GM23338 (cell line): ENCODE results near the gene OR1I1. TPM values are rescaled to one million over a fixed set of nuclear protein-coding genes. Genes with fewer than 3 reads are reported as not detected.
A peak's percentile ranks its signal among the peaks of the same experiment; 100 is the strongest.

ENCODE experiments used
- ATAC-seq: fragments of 200-7000 bp; cut with Tn5 transposase; 3 replicates; pipeline ENCODE4 v1.9.1; 2020
- DNase-seq: peaks from one replicate; pipeline ENCODE4 v3.0.0-alpha.2; 2015; ENCODE audit warnings: low spot score
- H2AFZ ChIP-seq: fragments of 200-600 bp; sonication (generic); 2 replicates; pipeline ENCODE4 v1.8.0; 2016; ENCODE audit warnings: antibody characterized with exemption, mild to moderate bottlenecking, moderate library complexity
- H3F3A ChIP-seq: fragments of 200-600 bp; sonication (generic); replicated peaks from 2 replicates; pipeline ENCODE4 v1.8.0; 2017; ENCODE audit warnings: antibody characterized with exemption, mixed run types, low read depth
- H3K27ac ChIP-seq: fragments of 200-600 bp; sonication (generic); 2 replicates; pipeline ENCODE4 v1.6.1; 2016; ENCODE audit warnings: low read depth
- H3K27me3 ChIP-seq: fragments of 200-600 bp; sonication (generic); 2 replicates; pipeline ENCODE4 v1.8.0; 2016; ENCODE audit warnings: mild to moderate bottlenecking, mixed run types, moderate library complexity; ENCODE audit not compliant: insufficient read depth
- H3K36me3 ChIP-seq: fragments of 200-600 bp; sonication (generic); 2 replicates; pipeline ENCODE4 v1.8.0; 2016; ENCODE audit warnings: mild to moderate bottlenecking; ENCODE audit not compliant: insufficient read depth
- H3K4me1 ChIP-seq: fragments of 200-600 bp; sonication (generic); 2 replicates; pipeline ENCODE4 v1.8.0; 2016; ENCODE audit warnings: mild to moderate bottlenecking, moderate library complexity; ENCODE audit not compliant: insufficient read depth
- H3K4me2 ChIP-seq: fragments of 200-600 bp; sonication (generic); 2 replicates; pipeline ENCODE4 v1.7.1; 2017; ENCODE audit warnings: mixed run types
- H3K4me3 ChIP-seq: fragments of 200-600 bp; sonication (generic); 2 replicates; pipeline ENCODE4 v1.6.1; 2016; ENCODE audit warnings: mixed run types
- H3K79me2 ChIP-seq: fragments of 200-600 bp; sonication (generic); replicated peaks from 2 replicates; pipeline ENCODE4 v1.8.0; 2017; ENCODE audit warnings: mild to moderate bottlenecking; ENCODE audit not compliant: insufficient read depth
- H3K9me2 ChIP-seq: fragments of 200-600 bp; sonication (generic); 2 replicates; pipeline ENCODE4 v1.8.0; 2017; ENCODE audit not compliant: insufficient read depth
- H4K20me1 ChIP-seq: fragments of 200-600 bp; sonication (generic); replicated peaks from 2 replicates; pipeline ENCODE4 v1.8.0; 2017; ENCODE audit warnings: mild to moderate bottlenecking; ENCODE audit not compliant: insufficient read depth
- H3K27ac Mint-ChIP-seq: 2 replicates; pipeline ENCODE4 v1.8.0; 2020; ENCODE audit warnings: inconsistent platforms, mild to moderate bottlenecking, moderate library complexity, mixed read lengths
- H3K27me3 Mint-ChIP-seq: 3 replicates; pipeline ENCODE4 v1.8.0; 2022; ENCODE audit warnings: low read depth, mild to moderate bottlenecking, moderate library complexity, mixed read lengths, inconsistent platforms; ENCODE audit not compliant: insufficient read depth, poor library complexity
- H3K36me3 Mint-ChIP-seq: 3 replicates; pipeline ENCODE4 v1.8.0; 2021; ENCODE audit warnings: low read depth, mild to moderate bottlenecking, inconsistent platforms, moderate library complexity, mixed read lengths
- H3K4me1 Mint-ChIP-seq: 3 replicates; pipeline ENCODE4 v1.8.0; 2020; ENCODE audit warnings: mild to moderate bottlenecking, inconsistent platforms, mixed read lengths
- H3K4me3 Mint-ChIP-seq: 3 replicates; pipeline ENCODE4 v1.8.0; 2021; ENCODE audit warnings: moderate library complexity, mild to moderate bottlenecking, inconsistent platforms, mixed read lengths
- H3K9me3 Mint-ChIP-seq: 3 replicates; pipeline ENCODE4 v1.8.0; 2020; ENCODE audit warnings: moderate library complexity, mild to moderate bottlenecking, inconsistent platforms, mixed read lengths
- CREB1 ChIP-seq: fragments of 250-450 bp; sonication (Bioruptor Pico); IDR thresholded peaks from 2 replicates; pipeline ENCODE4 v1.5.0; 2020; ENCODE audit warnings: low read depth, mild to moderate bottlenecking, moderate library complexity
- JUNB ChIP-seq: IDR thresholded peaks from one replicate; pipeline ENCODE4 v1.6.1; 2016; ENCODE audit warnings: antibody characterized with exemption; ENCODE audit not compliant: unreplicated experiment
- POLR2AphosphoS5 ChIP-seq: IDR thresholded peaks from 2 replicates; pipeline ENCODE4 v1.6.1; 2016; ENCODE audit warnings: antibody characterized with exemption, low read depth
- STAT1 ChIP-seq: IDR thresholded peaks from one replicate; pipeline ENCODE4 v1.6.1; 2016; ENCODE audit warnings: antibody characterized with exemption; ENCODE audit not compliant: unreplicated experiment
- ZNF331 ChIP-seq: fragments of 250-450 bp; sonication (Bioruptor Pico); IDR thresholded peaks from 2 replicates; pipeline ENCODE4 v1.5.0; 2020; ENCODE audit warnings: low read depth, mild to moderate bottlenecking, moderate library complexity
- polyA plus RNA-seq: library from polyadenylated mRNA; unstranded; fragments of >200 nt; fragmentation: Nextera tagmentation; extraction: Ambion mirVana; gene quantifications from 2 replicates; pipeline ENCODE4 v1.2.1, GENCODE V29; 2016
- total RNA-seq: library from RNA; depleted of rRNA; stranded (reverse); fragments of >200 nt; shearing (Covaris generic); gene quantifications from 2 replicates; pipeline ENCODE4 v1.2.3, GENCODE V29; 2014
- TF ChIP-seq, protein P1 (sequence below), 2 experiments: fragments of 200-600 bp in 1 of 2; sonication (generic) in 1 of 2; conservative IDR thresholded peaks; 2 replicates each; pipeline versions ENCODE4 v1.5.1 to v1.6.1; 2016 to 2017; ENCODE audit warnings: antibody characterized with exemption in 2 of 2, low read depth in 2 of 2, mild to moderate bottlenecking in 2 of 2, moderate library complexity in 1 of 2
- TF ChIP-seq, protein P2 (sequence below): IDR thresholded peaks from one replicate; pipeline ENCODE4 v1.6.1; 2018; ENCODE audit warnings: antibody characterized with exemption; ENCODE audit not compliant: unreplicated experiment

OR1I1 gene
- total and polyA plus RNA-seq, 2 experiments from 2014 or later, result not detected

DNA sequence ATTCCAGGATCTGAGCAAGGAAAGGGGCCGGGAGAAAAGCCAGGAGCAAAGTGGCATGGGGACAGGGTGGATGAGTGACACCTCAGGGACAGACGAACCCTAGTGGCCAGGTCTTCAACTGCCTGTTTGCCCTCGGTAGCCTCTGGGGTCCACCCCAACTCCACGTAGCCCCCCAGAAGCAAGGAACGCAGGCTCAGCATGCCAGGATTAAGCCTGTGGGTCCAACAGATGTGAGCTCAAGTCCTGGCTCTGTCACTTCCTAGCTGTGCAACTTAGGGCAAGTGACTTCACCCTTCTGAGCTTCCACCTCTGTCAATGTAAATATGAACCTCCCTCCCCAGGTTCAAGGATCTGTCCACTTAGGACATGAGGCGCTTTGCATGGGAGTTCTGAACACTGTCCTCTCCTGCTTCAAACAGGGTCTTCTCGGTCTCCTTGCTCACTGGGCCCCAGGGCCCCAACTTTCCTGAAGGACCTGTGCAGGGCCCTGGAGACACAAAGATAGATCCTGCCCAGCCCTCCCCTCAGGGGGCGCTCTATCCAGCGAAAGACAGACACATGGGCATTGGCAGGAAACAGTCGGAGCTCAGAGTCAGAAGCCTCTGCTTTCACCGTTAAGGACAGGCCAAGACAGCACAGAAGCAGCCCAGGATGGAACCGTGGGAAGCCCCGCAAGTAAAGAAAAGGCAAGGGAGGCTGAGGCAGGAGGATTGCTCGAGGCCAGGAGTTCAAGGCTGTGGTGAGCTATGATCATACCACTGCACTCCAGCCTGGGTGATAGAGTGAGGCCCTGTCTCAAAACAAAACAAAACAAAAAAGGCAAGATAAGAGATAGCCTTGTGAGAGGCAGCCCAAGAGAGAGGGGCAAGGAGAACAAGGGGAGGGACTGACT, 38.4 kb downstream of the OR1I1 start:
- Mint-ChIP-seq H3K9me3 (no peaks in the 10 kb centered on the region; the same call in 2 of the 3 replicates), H3K36me3 (peaks cover 62% of the 10 kb centered on the region), H3K27ac (no peak overlapping the region), H3K4me1 (peaks cover 6% of the 10 kb centered on the region; the same call in 1 of the 3 replicates), H3K4me3 (no peak overlapping the region), H3K27me3 (peaks cover 23% of the 10 kb centered on the region)
- DNase-seq, result peak; percentile 52
- H3K4me2 ChIP-seq, result no peak overlapping the region
- H3F3A ChIP-seq, result peaks cover 4% of the 10 kb centered on the region; the same call in 1 of the 2 replicates
- no peak; the same call in 1 of the 3 replicates for ATAC-seq
- 0 out of 2 replicates have a peak, but pooled peaks cover 3% of the 10 kb centered on the region for H3K4me1 ChIP-seq
- TF ChIP-seq, protein P1, sequence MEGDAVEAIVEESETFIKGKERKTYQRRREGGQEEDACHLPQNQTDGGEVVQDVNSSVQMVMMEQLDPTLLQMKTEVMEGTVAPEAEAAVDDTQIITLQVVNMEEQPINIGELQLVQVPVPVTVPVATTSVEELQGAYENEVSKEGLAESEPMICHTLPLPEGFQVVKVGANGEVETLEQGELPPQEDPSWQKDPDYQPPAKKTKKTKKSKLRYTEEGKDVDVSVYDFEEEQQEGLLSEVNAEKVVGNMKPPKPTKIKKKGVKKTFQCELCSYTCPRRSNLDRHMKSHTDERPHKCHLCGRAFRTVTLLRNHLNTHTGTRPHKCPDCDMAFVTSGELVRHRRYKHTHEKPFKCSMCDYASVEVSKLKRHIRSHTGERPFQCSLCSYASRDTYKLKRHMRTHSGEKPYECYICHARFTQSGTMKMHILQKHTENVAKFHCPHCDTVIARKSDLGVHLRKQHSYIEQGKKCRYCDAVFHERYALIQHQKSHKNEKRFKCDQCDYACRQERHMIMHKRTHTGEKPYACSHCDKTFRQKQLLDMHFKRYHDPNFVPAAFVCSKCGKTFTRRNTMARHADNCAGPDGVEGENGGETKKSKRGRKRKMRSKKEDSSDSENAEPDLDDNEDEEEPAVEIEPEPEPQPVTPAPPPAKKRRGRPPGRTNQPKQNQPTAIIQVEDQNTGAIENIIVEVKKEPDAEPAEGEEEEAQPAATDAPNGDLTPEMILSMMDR (conservative IDR thresholded peaks at IDR 0.05; ENCODE audit: low read depth in 2 of 2), result peak; percentile 48 to 65
- no peak for TF ChIP-seq STAT1
- H3K36me3 ChIP-seq, result peaks cover 12% of the 10 kb centered on the region
- peaks cover 10% of the 10 kb centered on the region for H3K79me2 ChIP-seq
- no peaks in the 10 kb centered on the region for H4K20me1 ChIP-seq
- H3K9me2 ChIP-seq, result no peaks in the 10 kb centered on the region
- H3K27me3 ChIP-seq, result no peaks in the 10 kb centered on the region
- H3K4me3 ChIP-seq, result no peak overlapping the region
- H3K27ac ChIP-seq, result no peak overlapping the region
- no peak overlapping the region for H2AFZ ChIP-seq

DNA sequence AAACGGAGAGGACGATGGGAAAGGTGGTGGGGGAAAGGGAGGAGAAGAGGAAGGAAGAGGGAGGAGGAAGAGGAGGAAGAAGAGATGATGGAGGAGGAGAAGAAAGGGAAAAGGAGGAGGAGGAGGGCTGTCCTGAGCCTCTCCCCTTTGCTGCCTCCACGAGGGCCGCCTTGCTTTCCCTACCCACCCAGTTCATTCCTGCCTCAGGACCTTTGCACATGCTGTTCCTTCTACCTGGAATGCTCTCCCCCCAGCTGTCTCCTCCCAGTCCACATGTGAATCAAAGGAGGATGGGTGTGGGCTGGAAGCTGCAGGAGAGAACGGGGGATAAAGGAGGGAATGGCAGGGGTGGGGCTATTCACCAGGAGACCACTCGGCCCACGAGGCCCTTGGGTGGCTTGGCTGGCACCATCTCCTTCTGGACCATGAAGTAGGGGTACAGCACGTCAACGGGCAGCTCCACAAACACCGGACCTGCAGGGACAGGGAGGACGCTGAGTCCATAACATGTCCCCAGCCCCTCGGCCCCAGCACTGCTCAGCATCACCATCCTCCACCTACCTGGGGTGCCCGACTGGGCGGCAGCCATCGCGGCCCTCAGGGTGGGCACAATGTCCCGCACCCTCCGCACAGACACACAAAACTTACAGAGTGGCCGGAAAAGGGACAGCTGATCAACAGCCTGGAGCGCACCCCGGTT, 40.5 kb downstream of the OR1I1 start:
- Mint-ChIP-seq H3K4me1 (peaks cover 6% of the 10 kb centered on the region; the same call in 1 of the 3 replicates), H3K27ac (no peak overlapping the region), H3K36me3 (peaks cover 50% of the 10 kb centered on the region), H3K9me3 (no peaks in the 10 kb centered on the region; the same call in 2 of the 3 replicates), H3K4me3 (no peak overlapping the region), H3K27me3 (peaks cover 28% of the 10 kb centered on the region)
- Histone ChIP-seq H3K27ac (no peak overlapping the region), H3K4me2 (no peak overlapping the region), H3F3A (0 out of 2 replicates have a peak, but pooled peaks cover 4% of the 10 kb centered on the region), H3K27me3 (no peaks in the 10 kb centered on the region), H3K79me2 (peaks cover 10% of the 10 kb centered on the region), H3K9me2 (no peaks in the 10 kb centered on the region), H4K20me1 (no peaks in the 10 kb centered on the region), H3K4me3 (no peak overlapping the region), H3K36me3 (peaks cover 12% of the 10 kb centered on the region), H2AFZ (no peak overlapping the region), H3K4me1 (0 out of 2 replicates have a peak, but pooled peaks cover 3% of the 10 kb centered on the region)
- ATAC-seq (no peak), DNase-seq (no peak)
- no peak for TF ChIP-seq POLR2AphosphoS5
- TF ChIP-seq ZNF331, result no peak
- TF ChIP-seq, protein P2, sequence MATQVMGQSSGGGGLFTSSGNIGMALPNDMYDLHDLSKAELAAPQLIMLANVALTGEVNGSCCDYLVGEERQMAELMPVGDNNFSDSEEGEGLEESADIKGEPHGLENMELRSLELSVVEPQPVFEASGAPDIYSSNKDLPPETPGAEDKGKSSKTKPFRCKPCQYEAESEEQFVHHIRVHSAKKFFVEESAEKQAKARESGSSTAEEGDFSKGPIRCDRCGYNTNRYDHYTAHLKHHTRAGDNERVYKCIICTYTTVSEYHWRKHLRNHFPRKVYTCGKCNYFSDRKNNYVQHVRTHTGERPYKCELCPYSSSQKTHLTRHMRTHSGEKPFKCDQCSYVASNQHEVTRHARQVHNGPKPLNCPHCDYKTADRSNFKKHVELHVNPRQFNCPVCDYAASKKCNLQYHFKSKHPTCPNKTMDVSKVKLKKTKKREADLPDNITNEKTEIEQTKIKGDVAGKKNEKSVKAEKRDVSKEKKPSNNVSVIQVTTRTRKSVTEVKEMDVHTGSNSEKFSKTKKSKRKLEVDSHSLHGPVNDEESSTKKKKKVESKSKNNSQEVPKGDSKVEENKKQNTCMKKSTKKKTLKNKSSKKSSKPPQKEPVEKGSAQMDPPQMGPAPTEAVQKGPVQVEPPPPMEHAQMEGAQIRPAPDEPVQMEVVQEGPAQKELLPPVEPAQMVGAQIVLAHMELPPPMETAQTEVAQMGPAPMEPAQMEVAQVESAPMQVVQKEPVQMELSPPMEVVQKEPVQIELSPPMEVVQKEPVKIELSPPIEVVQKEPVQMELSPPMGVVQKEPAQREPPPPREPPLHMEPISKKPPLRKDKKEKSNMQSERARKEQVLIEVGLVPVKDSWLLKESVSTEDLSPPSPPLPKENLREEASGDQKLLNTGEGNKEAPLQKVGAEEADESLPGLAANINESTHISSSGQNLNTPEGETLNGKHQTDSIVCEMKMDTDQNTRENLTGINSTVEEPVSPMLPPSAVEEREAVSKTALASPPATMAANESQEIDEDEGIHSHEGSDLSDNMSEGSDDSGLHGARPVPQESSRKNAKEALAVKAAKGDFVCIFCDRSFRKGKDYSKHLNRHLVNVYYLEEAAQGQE, result no peak
- TF ChIP-seq JUNB, result no peak
- no peak for TF ChIP-seq CREB1
